Measurements from ENCODE around the gene KICS2. TPM values are rescaled to one million over a fixed set of nuclear protein-coding genes. Genes with fewer than 3 reads are reported as not detected.
"Not testable (repeated sequence)": the region's sequence is repeated elsewhere in the genome, so short reads cannot be mapped to it uniquely, and the experiment has no call there.

KICS2 gene
- total and polyA plus RNA-seq, 8 donors, result 1.2 to 32.0 (median 5.7) TPM

DNA sequence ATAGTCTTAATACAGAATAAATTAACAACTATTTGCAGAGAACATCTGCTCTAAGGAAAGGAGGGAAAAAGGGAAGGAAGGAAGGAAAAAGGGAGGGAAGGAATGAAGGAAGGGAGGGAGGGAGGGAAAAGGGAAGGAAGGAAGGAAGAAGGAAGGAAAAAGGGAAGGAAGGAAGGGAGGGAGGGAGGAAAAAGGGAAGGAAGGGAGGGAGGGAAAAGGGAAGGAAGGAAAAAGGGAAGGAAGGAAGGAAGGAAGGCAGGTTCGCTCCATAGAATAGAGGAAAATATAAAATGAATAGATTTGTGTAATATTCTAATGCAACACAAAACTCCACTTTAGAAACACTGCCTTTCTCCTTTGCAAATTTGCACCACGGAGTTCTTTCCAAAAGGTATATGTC, 16.6 kb downstream of the KICS2 start:
- no peaks in the 10 kb centered on the region for H3K27me3 ChIP-seq
- TF ChIP-seq, protein P1, sequence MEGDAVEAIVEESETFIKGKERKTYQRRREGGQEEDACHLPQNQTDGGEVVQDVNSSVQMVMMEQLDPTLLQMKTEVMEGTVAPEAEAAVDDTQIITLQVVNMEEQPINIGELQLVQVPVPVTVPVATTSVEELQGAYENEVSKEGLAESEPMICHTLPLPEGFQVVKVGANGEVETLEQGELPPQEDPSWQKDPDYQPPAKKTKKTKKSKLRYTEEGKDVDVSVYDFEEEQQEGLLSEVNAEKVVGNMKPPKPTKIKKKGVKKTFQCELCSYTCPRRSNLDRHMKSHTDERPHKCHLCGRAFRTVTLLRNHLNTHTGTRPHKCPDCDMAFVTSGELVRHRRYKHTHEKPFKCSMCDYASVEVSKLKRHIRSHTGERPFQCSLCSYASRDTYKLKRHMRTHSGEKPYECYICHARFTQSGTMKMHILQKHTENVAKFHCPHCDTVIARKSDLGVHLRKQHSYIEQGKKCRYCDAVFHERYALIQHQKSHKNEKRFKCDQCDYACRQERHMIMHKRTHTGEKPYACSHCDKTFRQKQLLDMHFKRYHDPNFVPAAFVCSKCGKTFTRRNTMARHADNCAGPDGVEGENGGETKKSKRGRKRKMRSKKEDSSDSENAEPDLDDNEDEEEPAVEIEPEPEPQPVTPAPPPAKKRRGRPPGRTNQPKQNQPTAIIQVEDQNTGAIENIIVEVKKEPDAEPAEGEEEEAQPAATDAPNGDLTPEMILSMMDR (IDR thresholded peaks at IDR 0.05), result no peak
- no peak for TF ChIP-seq POLR2AphosphoS5 (IDR thresholded peaks at IDR 0.05)
- TF ChIP-seq POLR2A (IDR thresholded peaks at IDR 0.05), result no peak
- no peak for TF ChIP-seq EP300 (IDR thresholded peaks at IDR 0.05)
- H3K4me1 ChIP-seq, result no peaks in the 10 kb centered on the region
- no peaks in the 10 kb centered on the region for H3K9me3 ChIP-seq
- peaks cover 0 to 35% (median 21%) of the 10 kb centered on the region in 4 donors for H3K36me3 ChIP-seq
- 90 to 98% (median 94%) methylated on average over 2 of the region's 2 CpGs for WGBS, 5 donors
- intact Hi-C loops (cut with DNase I; ENCODE audit: low total_unique reads), result no loop called here
- DNase-seq, result no peak
- no peak overlapping the region for H3K27ac ChIP-seq
- H3K4me3 ChIP-seq, result no peak overlapping the region

DNA sequence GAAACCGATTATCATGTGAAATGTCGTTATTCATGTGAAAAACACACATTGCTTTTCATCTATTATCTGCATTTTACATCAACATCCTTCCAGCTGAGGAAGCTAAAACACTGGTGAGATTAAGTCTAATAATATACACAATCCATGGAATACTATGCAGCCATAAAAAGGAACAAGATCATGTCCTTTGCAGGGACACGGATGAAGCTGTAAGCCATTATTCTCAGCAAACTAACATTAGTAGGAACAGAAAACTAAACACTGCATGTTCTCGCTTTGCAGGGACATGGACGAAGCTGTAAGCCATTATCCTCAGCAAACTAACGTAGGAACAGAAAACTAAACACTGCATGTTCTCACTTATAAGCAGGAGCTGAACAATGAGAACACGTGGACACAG, 18.3 kb downstream of the KICS2 start:
- no peaks in the 10 kb centered on the region for H3K9me3 ChIP-seq
- TF ChIP-seq EP300 (IDR thresholded peaks at IDR 0.05) (no peak), POLR2A (IDR thresholded peaks at IDR 0.05) (no peak), POLR2AphosphoS5 (IDR thresholded peaks at IDR 0.05) (no peak)
- TF ChIP-seq, protein P1 (IDR thresholded peaks at IDR 0.05), result no peak
- H3K4me1 ChIP-seq, result no peaks in the 10 kb centered on the region
- H3K27me3 ChIP-seq, result no peaks in the 10 kb centered on the region
- intact Hi-C loops (cut with DNase I; ENCODE audit: low total_unique reads), result no loop called here
- no peak overlapping the region for H3K27ac ChIP-seq
- 54 to 85% (median 67%) methylated on average over 7 of the region's 7 CpGs for WGBS, 5 donors
- DNase-seq, result no peak
- no peak overlapping the region for H3K4me3 ChIP-seq
- H3K36me3 ChIP-seq, result peaks cover 0 to 27% (median 12%) of the 10 kb centered on the region in 4 donors

- Histone ChIP-seq H3K9me3 (no peaks in the 10 kb centered on the region), H3K27me3 (no peaks in the 10 kb centered on the region), H3K4me1 (no peaks in the 10 kb centered on the region), H3K4me3 (no peak overlapping the region), H3K27ac (no peak overlapping the region), H3K36me3 (peaks cover 0 to 27% (median 12%) of the 10 kb centered on the region in 4 donors)
- intact Hi-C loops (cut with DNase I; ENCODE audit: low total_unique reads), result no loop called here
- DNase-seq, result no peak
- TF ChIP-seq, protein P1 (IDR thresholded peaks at IDR 0.05), result no peak
- TF ChIP-seq POLR2AphosphoS5 (IDR thresholded peaks at IDR 0.05) (no peak), POLR2A (IDR thresholded peaks at IDR 0.05) (no peak), EP300 (IDR thresholded peaks at IDR 0.05) (no peak)
- WGBS, 5 donors, result 94 to 98% (median 96%) methylated on average over 5 of the region's 5 CpGs
Observed at GRCh38 chr12:64203036-64203435, 19.1 kb downstream of the KICS2 start.

DNA sequence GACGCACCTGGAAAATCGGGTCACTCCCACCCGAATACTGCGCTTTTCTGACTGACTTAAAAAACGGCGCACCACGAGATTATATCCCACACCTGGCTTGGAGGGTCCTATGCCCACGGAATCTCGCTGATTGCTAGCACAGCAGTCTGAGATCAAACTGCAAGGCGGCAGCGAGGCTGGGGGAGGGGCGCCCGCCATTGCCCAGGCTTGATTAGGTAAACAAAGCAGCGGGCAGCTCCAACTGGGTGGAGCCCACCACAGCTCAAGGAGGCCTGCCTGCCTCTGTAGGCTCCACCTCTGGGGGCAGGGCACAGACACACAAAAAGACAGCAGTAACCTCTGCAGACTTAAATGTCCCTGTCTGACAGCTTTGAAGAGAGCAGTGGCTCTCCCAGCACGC, 26.3 kb downstream of the KICS2 start:
- H3K4me1 ChIP-seq; H3K9me3 ChIP-seq; H3K27ac ChIP-seq; DNase-seq; intact Hi-C loops (cut with DNase I; ENCODE audit: low total_unique reads); H3K4me3 ChIP-seq; H3K27me3 ChIP-seq: not testable (repeated sequence)
- H3K36me3 ChIP-seq, result peaks cover 6 to 24% (median 15%) of the 10 kb centered on the region in 4 donors
- 34 to 80% (median 74%) methylated on average over 1 to 11 of the region's 15 CpGs; no CpG with 5 or more reads in 1 of the 5 donors for WGBS, 5 donors

DNA sequence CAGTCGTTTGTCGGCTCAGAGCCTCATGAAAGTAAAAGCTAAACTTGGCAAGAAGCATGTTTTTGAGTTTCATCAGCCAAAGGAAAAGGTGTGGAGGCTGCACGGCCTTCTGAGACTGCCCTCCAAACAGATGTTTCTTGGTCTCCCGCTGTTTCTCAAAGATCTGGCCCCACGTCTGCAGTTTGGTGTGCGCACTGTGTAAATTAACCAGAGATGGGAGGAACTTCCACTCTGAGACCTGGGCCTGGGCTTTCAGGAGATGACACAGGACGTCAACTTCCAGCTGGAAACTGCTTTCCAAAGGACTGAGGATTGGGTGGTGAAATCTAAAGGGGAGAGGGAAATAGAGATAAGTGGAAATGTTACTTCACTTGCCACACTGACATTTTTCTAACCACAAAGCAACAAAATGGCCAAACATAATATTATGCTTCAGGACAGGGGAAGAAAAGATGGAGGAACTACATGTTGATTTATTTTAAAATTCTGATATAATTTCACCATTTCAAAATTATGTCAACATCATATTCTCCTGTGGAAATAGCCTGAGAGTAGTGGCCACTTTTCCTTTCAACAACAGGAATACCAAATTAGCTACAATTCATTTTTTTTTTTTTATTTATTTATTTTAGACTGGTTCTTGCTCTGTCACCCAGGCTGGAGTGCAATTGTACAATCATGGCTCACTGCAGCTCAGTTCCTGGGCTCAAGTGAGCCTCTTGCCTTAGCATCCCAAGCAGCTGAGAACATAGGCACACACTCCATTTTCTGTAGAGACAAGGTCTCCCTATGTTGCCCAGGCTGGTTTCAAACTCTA, 27.6 kb downstream of the KICS2 start:
- no peak overlapping the region for H3K4me3 ChIP-seq
- no peaks in the 10 kb centered on the region for H3K4me1 ChIP-seq
- 83 to 93% (median 89%) methylated on average over 7 of the region's 7 CpGs for WGBS, 5 donors
- no peaks in the 10 kb centered on the region for H3K9me3 ChIP-seq
- intact Hi-C loops (cut with DNase I; ENCODE audit: low total_unique reads), result no loop called here
- no peak for DNase-seq
- H3K27ac ChIP-seq, result no peak overlapping the region
- TF ChIP-seq POLR2A (IDR thresholded peaks at IDR 0.05) (no peak), POLR2AphosphoS5 (IDR thresholded peaks at IDR 0.05) (no peak), EP300 (IDR thresholded peaks at IDR 0.05) (no peak)
- TF ChIP-seq, protein P1 (IDR thresholded peaks at IDR 0.05), result no peak
- no peaks in the 10 kb centered on the region for H3K27me3 ChIP-seq
- peaks cover 6 to 24% (median 15%) of the 10 kb centered on the region in 4 donors for H3K36me3 ChIP-seq

Data from stomach (tissue), 9 donors.